AG09309 (cell line): ENCODE data around the gene SYTL1.

Experiments used
- DNase-seq: peaks from one replicate; pipeline ENCODE4 v3.0.0-alpha.2; 2010; ENCODE audit warnings: low read depth
- H3K4me3 ChIP-seq: 2 replicates; pipeline ENCODE4 v1.5.1; 2011; ENCODE audit warnings: mild to moderate bottlenecking, low read depth, low read length, moderate library complexity; ENCODE audit not compliant: control insufficient read depth
- CTCF ChIP-seq: IDR thresholded peaks from 2 replicates; pipeline ENCODE4 v1.5.1; 2011; ENCODE audit warnings: mild to moderate bottlenecking, low read depth, low read length, inconsistent platforms; ENCODE audit not compliant: insufficient read depth, control insufficient read depth; ENCODE audit errors: missing control alignments

SYTL1 gene

GRCh38 chr1:27356619-27357280 lies 14.9 kb downstream of the SYTL1 start:
- DNase-seq, result no peak
- no peak for TF ChIP-seq CTCF
- H3K4me3 ChIP-seq, result no peak overlapping the region

GRCh38 chr1:27357281-27358037 lies 15.6 kb downstream of the SYTL1 start:
- peak; percentile 84 for TF ChIP-seq CTCF

GRCh38 chr1:27358038-27358927 lies 16.5 kb downstream of the SYTL1 start:
- no peak for DNase-seq
- H3K4me3 ChIP-seq, result no peak overlapping the region
- no peak for TF ChIP-seq CTCF

More at GRCh38 chr1:27357281-27358037, 15.6 kb downstream of the SYTL1 start:
- DNase-seq, result no peak
- H3K4me3 ChIP-seq, result no peak overlapping the region

GRCh38 chr1:27358928-27359313 lies 17.1 kb downstream of the SYTL1 start:
- DNase-seq, result no peak
- H3K4me3 ChIP-seq, result no peak overlapping the region
- TF ChIP-seq CTCF, result no peak

GRCh38 chr1:27359822-27360158 lies 18.0 kb downstream of the SYTL1 start:
- no peak for TF ChIP-seq CTCF
- no peak for DNase-seq
- no peak overlapping the region for H3K4me3 ChIP-seq

- no peak overlapping the region for H3K4me3 ChIP-seq
- no peak for TF ChIP-seq CTCF
- no peak for DNase-seq
Measured at GRCh38 chr1:27360159-27361043, 18.6 kb downstream of the SYTL1 start.
